ENCODE results near the gene DHX16. TPM values are rescaled to one million over a fixed set of nuclear protein-coding genes. Genes with fewer than 3 reads are reported as not detected.
"Not testable (repeated sequence)": the region's sequence is repeated elsewhere in the genome, so short reads cannot be mapped to it uniquely, and the experiment has no call there.

The DHX16 gene
- total RNA-seq (2022) (41.3 and 49.8 TPM in 2 replicates), Bru-seq, nascent RNA (percentile 68 among the genes with signal in this experiment), BruChase-seq, experiment 1, labeled RNA remaining after a 6-hour chase (percentile 86 among the genes with signal in this experiment), BruChase-seq, experiment 2, labeled RNA remaining after a 2-hour chase (percentile 78 among the genes with signal in this experiment)
- long read RNA-seq, transcript DHX16-202 (20 exons, 3,445 nt): major isoform, 154 of 192 reads
- long read RNA-seq, partial matches to known transcripts: 11 of 192 reads
- long read RNA-seq, other reads (novel, unspliced or antisense): 27 of 192 reads

GRCh38 chr6:30672445-30673253, at the start of gene DHX16:
TSS of gene DHX16 (minus strand) at chr6:30673006. CDS start at chr6:30672841, 165 bp downstream.
- ChIA-PET CTCF (interaction anchor here (0.6 to 17.5 kb wide), 12 partner anchors 9 to 415 kb away, joined by 3 to 537 read pairs (median 4); partner anchors contain the start of genes MDC1 and TUBB), POLR2A (interaction anchor here (0.6 to 9.1 kb wide), 28 partner anchors 9 to 442 kb away, joined by 3 to 208 read pairs (median 4); partner anchors contain the start of genes ABCF1, FLOT1, MDC1 and MRPS18B)
- intact Hi-C loops (cut with micrococcal nuclease): loop anchor here (2.0 kb wide), 1 partner anchor 56 kb away; the partner anchor contains the start of genes MRPS18B and PPP1R10
- Mint-ChIP-seq H3K36me3 (ENCODE audit: insufficient read depth, unreplicated experiment) (peaks cover 44% of the 10 kb centered on the region), H3K4me3 (ENCODE audit: unreplicated experiment) (peak within 1 kb of the TSS; percentile 83), H3K27me3 (ENCODE audit: insufficient read depth, unreplicated experiment) (no peaks in the 10 kb centered on the region), H3K4me1 (ENCODE audit: insufficient read depth, unreplicated experiment) (peaks cover 12% of the 10 kb centered on the region), H3K9me3 (ENCODE audit: unreplicated experiment) (no peaks in the 10 kb centered on the region), H3K27ac (ENCODE audit: low read depth, unreplicated experiment) (peak within 1 kb of the TSS; percentile 52)
- TF ChIP-seq, protein P1, sequence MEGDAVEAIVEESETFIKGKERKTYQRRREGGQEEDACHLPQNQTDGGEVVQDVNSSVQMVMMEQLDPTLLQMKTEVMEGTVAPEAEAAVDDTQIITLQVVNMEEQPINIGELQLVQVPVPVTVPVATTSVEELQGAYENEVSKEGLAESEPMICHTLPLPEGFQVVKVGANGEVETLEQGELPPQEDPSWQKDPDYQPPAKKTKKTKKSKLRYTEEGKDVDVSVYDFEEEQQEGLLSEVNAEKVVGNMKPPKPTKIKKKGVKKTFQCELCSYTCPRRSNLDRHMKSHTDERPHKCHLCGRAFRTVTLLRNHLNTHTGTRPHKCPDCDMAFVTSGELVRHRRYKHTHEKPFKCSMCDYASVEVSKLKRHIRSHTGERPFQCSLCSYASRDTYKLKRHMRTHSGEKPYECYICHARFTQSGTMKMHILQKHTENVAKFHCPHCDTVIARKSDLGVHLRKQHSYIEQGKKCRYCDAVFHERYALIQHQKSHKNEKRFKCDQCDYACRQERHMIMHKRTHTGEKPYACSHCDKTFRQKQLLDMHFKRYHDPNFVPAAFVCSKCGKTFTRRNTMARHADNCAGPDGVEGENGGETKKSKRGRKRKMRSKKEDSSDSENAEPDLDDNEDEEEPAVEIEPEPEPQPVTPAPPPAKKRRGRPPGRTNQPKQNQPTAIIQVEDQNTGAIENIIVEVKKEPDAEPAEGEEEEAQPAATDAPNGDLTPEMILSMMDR (IDR thresholded peaks at IDR 0.05; ENCODE audit: unreplicated experiment): peak; percentile 71
- BruUV-seq (replicated peaks): TSS peak; percentile 39
- peak; percentile 99 for DNase-seq (ENCODE audit: unreplicated experiment)

DNA sequence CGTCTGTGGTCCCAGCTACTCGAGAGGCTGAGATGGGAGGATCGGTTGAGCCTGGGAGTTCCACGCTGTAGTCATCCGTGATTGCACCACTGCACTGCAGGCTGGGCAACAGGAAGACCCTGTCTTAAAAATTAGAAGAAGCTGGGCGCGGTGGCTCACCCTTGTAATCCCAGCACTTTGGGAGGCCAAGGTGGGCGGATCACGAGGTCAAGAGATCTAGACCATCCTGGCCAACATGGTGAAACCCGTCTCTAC, 49.1 kb upstream of the DHX16 start:
- ChIA-PET POLR2A (interaction anchor here (0.7 to 13.6 kb wide), 17 partner anchors 9 to 392 kb away, joined by 3 to 477 read pairs (median 6); partner anchors contain the start of genes ATAT1, DDR1, DHX16 and MRPS18B), CTCF (interaction anchor here (0.6 to 20.7 kb wide), 24 partner anchors 12 to 895 kb away, joined by 3 to 537 read pairs (median 6); partner anchors contain the start of genes DHX16 and NRM)
- Mint-ChIP-seq H3K4me3 (ENCODE audit: unreplicated experiment) (peak overlapping the region; percentile 86), H3K4me1 (ENCODE audit: insufficient read depth, unreplicated experiment) (peaks cover 47% of the 10 kb centered on the region), H3K36me3 (ENCODE audit: insufficient read depth, unreplicated experiment) (peaks cover 60% of the 10 kb centered on the region)
- intact Hi-C loops (cut with micrococcal nuclease): loop anchor here (1.0 to 5.0 kb wide), 3 partner anchors 43 to 240 kb away; no protein-coding TSS in a partner anchor
- DNase-seq (ENCODE audit: unreplicated experiment): peak; percentile 22
- not testable (repeated sequence) for BruUV-seq (replicated peaks); H3K27me3 Mint-ChIP-seq (ENCODE audit: insufficient read depth, unreplicated experiment); H3K9me3 Mint-ChIP-seq (ENCODE audit: unreplicated experiment); H3K27ac Mint-ChIP-seq (ENCODE audit: low read depth, unreplicated experiment)

GRCh38 chr6:30721198-30722024, 48.6 kb upstream of the DHX16 start:
- Mint-ChIP-seq H3K4me3 (ENCODE audit: unreplicated experiment) (peak overlapping the region; percentile 86), H3K36me3 (ENCODE audit: insufficient read depth, unreplicated experiment) (peaks cover 63% of the 10 kb centered on the region), H3K4me1 (ENCODE audit: insufficient read depth, unreplicated experiment) (peaks cover 50% of the 10 kb centered on the region), H3K9me3 (ENCODE audit: unreplicated experiment) (no peaks in the 10 kb centered on the region), H3K27me3 (ENCODE audit: insufficient read depth, unreplicated experiment) (no peaks in the 10 kb centered on the region), H3K27ac (ENCODE audit: low read depth, unreplicated experiment) (peak overlapping the region; percentile 92)
- ChIA-PET CTCF (interaction anchor here (0.6 to 20.7 kb wide), 18 partner anchors 12 to 895 kb away, joined by 3 to 537 read pairs (median 6); partner anchors contain the start of genes DHX16 and NRM), POLR2A (interaction anchor here (0.6 to 13.6 kb wide), 20 partner anchors 9 to 166 kb away, joined by 3 to 477 read pairs (median 6); partner anchors contain the start of genes ABCF1, ATAT1, C6orf136 and DDR1)
- no TSS peak for BruUV-seq (replicated peaks)
- peak; percentile 85 for DNase-seq (ENCODE audit: unreplicated experiment)
- intact Hi-C loops (cut with micrococcal nuclease): loop anchor here (1.0 to 5.0 kb wide), 4 partner anchors 42 to 239 kb away; partner anchors contain the start of genes MRPS18B and PPP1R10
- TF ChIP-seq, protein P1 (IDR thresholded peaks at IDR 0.05; ENCODE audit: unreplicated experiment): no peak

DNA sequence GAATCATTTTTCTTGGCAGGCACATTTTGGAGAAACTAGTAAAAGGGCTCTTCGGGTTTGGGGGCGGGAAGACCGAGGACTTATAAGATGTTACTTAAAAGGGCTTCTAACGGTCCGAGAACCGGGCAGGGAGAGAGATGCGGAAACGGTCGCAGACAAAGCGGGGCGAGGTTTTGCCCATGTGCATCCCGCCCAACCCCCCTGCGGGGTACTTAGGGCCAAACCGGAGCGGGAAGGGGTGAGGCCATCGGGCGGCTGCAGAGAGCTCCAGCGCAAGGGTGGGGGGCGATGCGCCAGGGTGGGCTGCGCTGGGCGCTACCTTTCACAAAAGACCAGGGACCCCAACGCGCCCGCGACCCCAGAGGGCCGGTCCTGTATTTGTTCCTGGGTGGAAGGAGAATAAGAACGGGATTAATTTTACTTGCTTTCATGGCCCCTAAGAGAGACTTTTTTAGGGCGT, 48.0 kb upstream of the DHX16 start:
- H3K4me1 Mint-ChIP-seq (ENCODE audit: insufficient read depth, unreplicated experiment): peaks cover 57% of the 10 kb centered on the region
- intact Hi-C loops (cut with micrococcal nuclease): loop anchor here (2.0 to 5.0 kb wide), 3 partner anchors 104 to 238 kb away; partner anchors contain the start of genes MRPS18B and PPP1R10
- no TSS peak for BruUV-seq (replicated peaks)
- peaks cover 67% of the 10 kb centered on the region for H3K36me3 Mint-ChIP-seq (ENCODE audit: insufficient read depth, unreplicated experiment)
- DNase-seq (ENCODE audit: unreplicated experiment): peak; percentile 63
- H3K9me3 Mint-ChIP-seq (ENCODE audit: unreplicated experiment): no peaks in the 10 kb centered on the region
- TF ChIP-seq, protein P1 (IDR thresholded peaks at IDR 0.05; ENCODE audit: unreplicated experiment): no peak
- H3K4me3 Mint-ChIP-seq (ENCODE audit: unreplicated experiment): peak overlapping the region; percentile 86
- no peaks in the 10 kb centered on the region for H3K27me3 Mint-ChIP-seq (ENCODE audit: insufficient read depth, unreplicated experiment)
- ChIA-PET POLR2A (interaction anchor here (0.6 to 13.6 kb wide), 15 partner anchors 9 to 163 kb away, joined by 3 to 477 read pairs (median 6); partner anchors contain the start of genes ABCF1, C6orf136, DDR1 and DHX16), CTCF (interaction anchor here (0.6 to 20.7 kb wide), 7 partner anchors 13 to 183 kb away, joined by 3 to 537 read pairs (median 26); partner anchors contain the start of genes DHX16 and NRM)
- peak overlapping the region; percentile 92 for H3K27ac Mint-ChIP-seq (ENCODE audit: low read depth, unreplicated experiment)
